Upper lobe of right lung (tissue), 1 donor: ENCODE data around the gene ZNF385D. TPM values are rescaled to one million over a fixed set of nuclear protein-coding genes. Genes with fewer than 3 reads are reported as not detected.

Experiments used
- ATAC-seq: fragments of 200-7000 bp; cut with Tn5 transposase; one replicate; pipeline ENCODE4 v1.9.1; 2020; ENCODE audit warnings: mild to moderate bottlenecking, moderate library complexity
- DNase-seq: peaks from one replicate; pipeline ENCODE4 v3.0.0-alpha.2; 2020
- H3K27ac ChIP-seq: fragments of 200-600 bp; one replicate; pipeline ENCODE4 v1.8.0; 2022
- H3K27me3 ChIP-seq: fragments of 200-600 bp; one replicate; pipeline ENCODE4 v1.8.0; 2022; ENCODE audit warnings: mild to moderate bottlenecking
- H3K36me3 ChIP-seq: fragments of 200-600 bp; one replicate; pipeline ENCODE4 v1.8.0; 2022
- H3K4me1 ChIP-seq: fragments of 200-600 bp; one replicate; pipeline ENCODE4 v1.8.0; 2022
- H3K4me3 ChIP-seq: fragments of 200-600 bp; one replicate; pipeline ENCODE4 v1.8.0; 2022; ENCODE audit warnings: mild to moderate bottlenecking
- H3K9me3 ChIP-seq: fragments of 200-600 bp; one replicate; pipeline ENCODE4 v1.8.0; 2022
- CTCF ChIP-seq: fragments of 200-600 bp; IDR thresholded peaks from one replicate; pipeline ENCODE4 v1.8.0; 2022; ENCODE audit warnings: antibody characterized with exemption
- intact Hi-C: fragments of 100-400 bp; cut with DNase I; formaldehyde crosslinking; loops from one replicate; pipeline ENCODE4 v1.11.0; 2022
- total RNA-seq: library from RNA; stranded (reverse); fragmentation: NEBNext Ultra II Directional; extraction: Animal tissue kit (Norgen Biotek cat#: 25700); gene quantifications from one replicate; pipeline ENCODE4 v1.2.1, GENCODE V29; 2021
- donor health status: DM: no; HTN: yes; CAD: no; lungs with severe emphysema.

ZNF385D gene
- total RNA-seq, 1 donor from 2014 or later: 9.4 TPM

GRCh38 chr3:21564531-21564930, 186.5 kb downstream of the ZNF385D start:
- ATAC-seq (no peak), DNase-seq (no peak)
- Histone ChIP-seq H3K9me3 (no peaks in the 10 kb centered on the region), H3K4me3 (no peak overlapping the region), H3K27ac (no peak overlapping the region), H3K36me3 (no peaks in the 10 kb centered on the region), H3K27me3 (no peaks in the 10 kb centered on the region), H3K4me1 (no peaks in the 10 kb centered on the region)
- intact Hi-C loops: no loop called here
- TF ChIP-seq CTCF: no peak

GRCh38 chr3:21562243-21562642, 188.8 kb downstream of the ZNF385D start:
- Histone ChIP-seq H3K27ac (no peak overlapping the region), H3K36me3 (no peaks in the 10 kb centered on the region), H3K4me1 (no peaks in the 10 kb centered on the region), H3K4me3 (no peak overlapping the region), H3K9me3 (no peaks in the 10 kb centered on the region), H3K27me3 (no peaks in the 10 kb centered on the region)
- no peak for TF ChIP-seq CTCF
- no peak for DNase-seq
- ATAC-seq: no peak
- intact Hi-C loops: no loop called here

- TF ChIP-seq CTCF: no peak
- DNase-seq (no peak), ATAC-seq (no peak)
- H3K4me1 ChIP-seq: no peaks in the 10 kb centered on the region
- no peaks in the 10 kb centered on the region for H3K9me3 ChIP-seq
- H3K4me3 ChIP-seq: no peak overlapping the region
- no peaks in the 10 kb centered on the region for H3K36me3 ChIP-seq
- H3K27ac ChIP-seq: no peak overlapping the region
- no peaks in the 10 kb centered on the region for H3K27me3 ChIP-seq
- intact Hi-C loops: no loop called here
These were observed 189.5 kb downstream of the ZNF385D start for GRCh38 chr3:21561472-21561871.

GRCh38 chr3:21551019-21551418, 200.0 kb downstream of the ZNF385D start:
- intact Hi-C loops: no loop called here
- TF ChIP-seq CTCF: no peak
- Histone ChIP-seq H3K27me3 (no peaks in the 10 kb centered on the region), H3K27ac (no peak overlapping the region), H3K36me3 (no peaks in the 10 kb centered on the region), H3K4me3 (no peak overlapping the region), H3K9me3 (no peaks in the 10 kb centered on the region), H3K4me1 (no peaks in the 10 kb centered on the region)
- ATAC-seq (peak; percentile 30), DNase-seq (no peak)

GRCh38 chr3:21544076-21544462, 206.9 kb downstream of the ZNF385D start:
- DNase-seq: no peak
- no peak overlapping the region for H3K27ac ChIP-seq
- no peaks in the 10 kb centered on the region for H3K4me1 ChIP-seq
- no peak for TF ChIP-seq CTCF
- ATAC-seq: no peak
- H3K4me3 ChIP-seq: no peak overlapping the region
- no peaks in the 10 kb centered on the region for H3K36me3 ChIP-seq
- H3K27me3 ChIP-seq: no peaks in the 10 kb centered on the region
- intact Hi-C loops: no loop called here
- H3K9me3 ChIP-seq: no peaks in the 10 kb centered on the region

- Histone ChIP-seq H3K4me1 (no peaks in the 10 kb centered on the region), H3K36me3 (no peaks in the 10 kb centered on the region), H3K27me3 (no peaks in the 10 kb centered on the region), H3K9me3 (no peaks in the 10 kb centered on the region), H3K27ac (no peak overlapping the region), H3K4me3 (no peak overlapping the region)
- DNase-seq (no peak), ATAC-seq (no peak)
- no peak for TF ChIP-seq CTCF
- intact Hi-C loops: no loop called here
These were observed 207.5 kb downstream of the ZNF385D start for GRCh38 chr3:21543380-21544075.
